GM12873 (cell line): ENCODE results near the gene DPP9.

ENCODE experiments used
- TF ChIP-seq, protein P1 (sequence below): IDR thresholded peaks from 2 replicates; pipeline ENCODE4 v1.5.1; 2012; ENCODE audit warnings: low read depth, mild to moderate bottlenecking, moderate library complexity, low read length, control low read depth; ENCODE audit not compliant: insufficient read depth; ENCODE audit errors: missing control alignments

The DPP9 gene

DNA sequence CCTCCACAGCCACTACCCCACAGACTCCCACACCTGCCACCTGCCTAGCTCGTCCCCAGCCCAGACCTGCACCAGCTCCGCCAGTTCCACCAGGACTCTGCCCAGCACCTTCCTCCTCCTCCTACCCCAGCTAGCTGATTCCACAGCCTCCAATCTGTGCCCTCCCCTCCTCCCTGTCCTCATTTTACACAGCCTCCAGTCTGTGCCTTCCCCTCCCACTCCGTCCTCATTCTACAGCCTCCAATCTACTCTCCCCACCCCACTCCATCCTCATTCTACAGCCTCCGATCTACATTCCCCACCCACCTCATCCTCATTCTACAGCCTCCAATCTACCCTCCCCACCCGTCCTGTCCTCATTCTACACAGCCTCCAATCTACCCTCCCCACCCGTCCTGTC is 60.8 kb downstream of the DPP9 start:
- TF ChIP-seq, protein P1, sequence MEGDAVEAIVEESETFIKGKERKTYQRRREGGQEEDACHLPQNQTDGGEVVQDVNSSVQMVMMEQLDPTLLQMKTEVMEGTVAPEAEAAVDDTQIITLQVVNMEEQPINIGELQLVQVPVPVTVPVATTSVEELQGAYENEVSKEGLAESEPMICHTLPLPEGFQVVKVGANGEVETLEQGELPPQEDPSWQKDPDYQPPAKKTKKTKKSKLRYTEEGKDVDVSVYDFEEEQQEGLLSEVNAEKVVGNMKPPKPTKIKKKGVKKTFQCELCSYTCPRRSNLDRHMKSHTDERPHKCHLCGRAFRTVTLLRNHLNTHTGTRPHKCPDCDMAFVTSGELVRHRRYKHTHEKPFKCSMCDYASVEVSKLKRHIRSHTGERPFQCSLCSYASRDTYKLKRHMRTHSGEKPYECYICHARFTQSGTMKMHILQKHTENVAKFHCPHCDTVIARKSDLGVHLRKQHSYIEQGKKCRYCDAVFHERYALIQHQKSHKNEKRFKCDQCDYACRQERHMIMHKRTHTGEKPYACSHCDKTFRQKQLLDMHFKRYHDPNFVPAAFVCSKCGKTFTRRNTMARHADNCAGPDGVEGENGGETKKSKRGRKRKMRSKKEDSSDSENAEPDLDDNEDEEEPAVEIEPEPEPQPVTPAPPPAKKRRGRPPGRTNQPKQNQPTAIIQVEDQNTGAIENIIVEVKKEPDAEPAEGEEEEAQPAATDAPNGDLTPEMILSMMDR = no peak

DNA sequence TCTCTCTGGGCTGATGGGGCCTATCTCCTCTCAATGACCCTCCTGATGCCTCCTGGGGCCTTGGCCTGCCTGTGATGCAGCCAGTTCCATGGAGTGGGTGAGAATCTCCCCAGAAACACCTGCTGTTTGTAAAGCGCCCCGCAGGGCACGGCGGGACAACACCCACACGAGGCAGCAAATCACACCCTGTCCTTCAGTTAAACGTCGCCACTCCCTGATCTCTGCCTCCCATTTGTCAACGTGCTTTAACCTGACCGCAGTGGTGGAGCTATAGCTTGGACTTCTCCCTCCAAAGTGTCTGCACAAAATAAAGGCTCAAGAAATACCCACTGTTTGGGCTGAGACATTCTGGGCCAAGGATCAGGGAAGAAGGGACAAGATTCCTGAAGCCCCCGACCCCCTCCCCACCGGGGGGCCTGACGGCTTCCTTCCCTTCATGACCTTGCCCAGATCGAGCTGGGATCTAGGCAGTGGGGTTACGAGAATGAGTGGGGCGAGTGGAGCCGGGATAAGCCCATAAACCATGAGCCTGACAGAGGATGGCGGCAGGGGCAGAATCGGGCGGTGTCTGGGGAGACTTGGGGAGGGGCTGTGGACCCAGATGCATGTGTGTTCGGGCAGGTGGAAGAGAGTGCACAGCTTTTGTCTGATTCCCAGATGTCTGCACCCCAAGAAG is 61.5 kb downstream of the DPP9 start:
- TF ChIP-seq, protein P1 = no peak

DNA sequence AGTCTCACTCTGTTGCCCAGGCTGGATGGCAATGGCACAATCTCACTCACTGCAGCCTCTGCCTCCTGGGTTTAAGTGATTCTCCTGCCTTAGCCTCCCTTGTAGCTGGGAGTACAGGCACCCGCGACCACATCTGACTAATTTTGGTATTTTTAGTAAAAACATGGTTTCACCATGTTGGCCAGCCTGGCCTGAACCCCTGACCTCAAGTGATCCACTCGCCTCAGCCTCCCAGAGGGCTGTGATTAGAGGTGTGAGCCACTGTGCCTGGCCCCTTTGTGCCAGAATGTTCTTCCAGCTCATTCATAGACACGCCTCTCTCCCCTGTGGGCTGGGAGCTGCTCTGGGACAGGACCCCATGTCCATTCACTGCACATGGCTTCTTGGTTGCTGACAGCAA is 62.6 kb downstream of the DPP9 start:
- TF ChIP-seq, protein P1 = no peak

DNA sequence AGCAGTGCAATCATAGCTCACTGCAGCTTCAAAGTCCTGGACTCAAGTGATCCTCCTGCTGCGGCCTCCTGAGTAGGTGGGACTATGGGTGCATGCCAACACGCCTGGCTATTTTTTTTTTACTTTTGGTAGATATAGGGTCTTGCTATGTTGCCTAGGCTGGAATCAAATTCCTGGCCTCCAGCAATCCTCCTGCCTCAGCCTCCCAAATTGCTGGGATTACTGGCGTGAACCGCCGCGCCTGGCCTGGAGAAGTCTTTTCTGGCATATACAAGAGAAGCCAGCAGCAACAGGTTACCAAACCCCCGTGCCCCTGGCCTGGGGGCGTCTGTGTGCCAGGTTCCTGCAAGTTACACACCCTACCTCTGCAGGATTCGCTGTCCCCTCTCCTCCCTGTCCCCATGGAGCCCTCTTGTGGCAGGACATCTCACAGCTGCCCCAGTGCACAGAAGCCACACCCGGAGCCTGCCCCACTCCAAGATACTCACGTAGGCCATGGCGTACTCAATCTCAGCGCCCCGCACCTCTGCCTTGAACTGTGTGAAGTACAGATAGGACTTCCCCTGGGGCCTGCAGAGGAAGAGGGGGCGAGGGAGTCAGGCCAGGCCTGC is 63.4 kb downstream of the DPP9 start:
- TF ChIP-seq, protein P1 = peak; percentile 40

DNA sequence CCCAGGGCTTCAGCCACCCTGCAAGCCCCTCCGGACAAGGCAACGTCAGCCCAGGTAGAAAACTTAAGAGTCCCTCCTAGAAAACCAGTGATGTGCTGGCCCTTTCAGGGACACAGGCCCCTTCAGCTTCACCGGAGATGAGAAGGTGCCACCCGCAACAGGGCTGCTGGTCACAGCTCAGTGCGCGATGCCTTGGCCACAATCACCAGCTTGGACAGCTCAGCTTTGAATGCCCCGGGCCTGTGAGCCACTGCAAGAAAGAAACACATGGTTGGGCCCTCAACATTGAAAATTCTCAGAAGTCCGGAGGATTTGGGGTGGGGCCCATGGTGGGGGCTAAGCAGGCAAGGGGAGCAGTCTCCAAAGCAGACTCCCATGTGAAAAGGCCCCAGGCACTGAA is 65.8 kb downstream of the DPP9 start:
- TF ChIP-seq, protein P1 = no peak

DNA sequence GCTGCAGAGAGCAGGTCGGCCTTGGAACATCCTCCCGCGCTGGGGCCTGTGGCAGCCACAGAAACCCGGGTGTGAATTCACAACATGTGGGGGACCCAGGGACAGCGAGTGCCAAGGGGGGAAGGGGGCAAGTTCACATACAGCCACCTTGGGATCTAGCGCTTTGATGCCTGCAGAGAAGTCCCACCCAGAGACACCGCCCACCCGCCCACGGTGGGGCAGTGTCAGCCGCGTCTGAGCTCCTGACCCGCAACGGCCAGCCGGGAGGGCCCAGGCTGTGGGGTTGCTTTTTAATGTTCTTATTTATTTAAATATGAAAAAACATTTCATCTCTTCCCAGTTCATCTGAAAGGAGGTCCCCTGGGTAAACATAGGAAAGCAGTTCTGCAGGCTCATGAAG is 66.4 kb downstream of the DPP9 start:
- TF ChIP-seq, protein P1 = no peak

DNA sequence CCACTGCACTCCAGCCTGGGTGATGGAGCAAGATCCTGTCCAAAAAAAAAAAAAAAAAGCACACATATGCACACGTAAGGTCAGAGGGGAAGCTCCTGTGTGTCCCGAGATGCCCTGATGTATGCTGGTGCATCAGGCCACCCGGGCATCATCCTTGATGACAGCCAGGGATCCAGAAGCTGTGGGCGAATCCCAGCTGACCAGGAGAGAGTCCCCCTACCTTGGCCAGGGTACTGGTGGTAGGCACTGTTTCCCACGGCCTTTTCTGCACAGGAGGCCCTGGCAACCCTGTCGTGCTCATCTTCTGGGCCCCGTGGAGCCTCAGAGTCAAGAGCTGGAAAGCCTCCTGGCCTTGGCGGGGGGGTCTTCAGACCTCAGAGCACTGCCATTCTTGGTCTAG is 67.5 kb downstream of the DPP9 start:
- TF ChIP-seq, protein P1 = no peak
